Measurements from ENCODE around the gene APEH.
"Not testable (repeated sequence)": the region's sequence is repeated elsewhere in the genome, so short reads cannot be mapped to it uniquely, and the experiment has no call there.

APEH gene

GRCh38 chr3:49670940-49671290 is 3.2 kb upstream of the APEH start:
- DNase-seq = no peak

DNA sequence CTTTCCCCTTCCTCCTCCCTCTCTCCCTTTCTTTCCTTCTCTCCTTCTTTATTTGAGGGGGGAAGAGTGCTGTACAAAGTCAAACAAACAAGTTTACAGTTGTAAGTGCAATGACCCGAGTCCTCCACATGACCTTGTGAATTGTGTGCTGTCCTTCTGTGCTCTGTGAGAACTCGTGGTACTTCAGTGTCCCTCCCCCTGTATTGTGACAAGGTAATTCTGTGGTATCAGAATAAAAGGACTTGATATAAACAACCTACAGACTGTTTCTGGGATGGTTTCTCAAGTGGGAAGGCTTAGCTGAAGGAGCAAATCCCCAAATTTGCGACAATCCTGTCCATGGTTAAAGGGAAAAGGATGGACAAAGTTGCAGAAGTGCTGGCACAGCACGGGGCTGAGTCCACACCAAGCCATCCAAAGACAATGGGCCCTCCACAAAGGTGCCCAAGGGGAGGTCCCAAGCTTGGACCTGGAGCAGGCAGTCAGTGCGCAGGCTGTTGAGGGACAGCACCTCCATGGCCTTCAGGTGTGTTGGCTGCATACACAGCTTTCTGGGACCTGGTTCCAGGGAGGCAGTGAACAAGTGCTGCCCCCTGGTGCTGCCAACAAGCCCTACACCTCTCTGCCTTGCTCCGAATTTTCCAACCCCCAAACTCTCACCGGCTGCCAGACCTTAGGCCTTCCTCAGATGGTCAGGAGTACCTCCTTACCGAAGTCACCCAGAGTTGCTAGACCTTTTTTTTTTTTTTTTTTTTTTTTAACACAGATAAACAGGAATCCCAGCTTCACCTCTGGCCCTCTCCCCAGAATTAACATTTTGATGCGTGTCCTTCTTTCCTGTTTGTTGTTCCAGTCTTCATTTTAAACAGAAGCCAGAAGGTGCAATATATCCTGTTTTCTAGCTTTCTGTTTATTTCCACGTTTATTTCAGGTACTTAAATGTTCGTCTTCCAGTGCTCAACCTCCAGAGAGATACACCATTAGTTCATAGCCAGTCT is 2.6 kb upstream of the APEH start:
- no peak for DNase-seq

DNA sequence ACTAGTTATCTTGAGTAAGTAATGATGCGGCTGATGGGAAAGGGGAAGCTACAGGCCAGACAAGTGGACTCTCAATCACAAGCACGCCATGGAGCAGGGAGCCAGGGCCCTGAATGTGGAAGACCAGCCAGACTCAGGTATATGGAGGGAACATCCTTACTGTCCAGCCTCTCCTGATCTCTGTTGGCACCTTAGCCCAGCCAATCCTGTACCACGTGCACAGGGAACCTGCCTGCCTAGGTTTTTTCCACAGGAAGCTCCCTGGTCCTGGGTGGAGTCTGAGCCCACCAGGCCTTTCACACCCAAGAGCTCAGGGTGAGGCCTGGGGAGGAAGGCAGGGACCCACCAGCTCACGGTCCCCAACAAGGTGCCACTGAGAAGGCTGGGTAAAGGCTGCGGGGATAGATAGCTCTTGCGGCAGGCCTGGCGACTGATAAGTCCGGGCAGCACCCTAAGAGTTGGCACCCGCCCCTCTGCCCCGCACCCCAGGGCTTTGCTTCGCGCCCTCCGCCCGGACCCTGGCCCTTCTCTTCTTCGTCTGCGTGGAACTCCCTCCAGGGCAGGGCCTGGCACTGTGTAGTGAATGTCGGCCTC is 933 bp upstream of the APEH start:
- DNase-seq = no peak

DNA sequence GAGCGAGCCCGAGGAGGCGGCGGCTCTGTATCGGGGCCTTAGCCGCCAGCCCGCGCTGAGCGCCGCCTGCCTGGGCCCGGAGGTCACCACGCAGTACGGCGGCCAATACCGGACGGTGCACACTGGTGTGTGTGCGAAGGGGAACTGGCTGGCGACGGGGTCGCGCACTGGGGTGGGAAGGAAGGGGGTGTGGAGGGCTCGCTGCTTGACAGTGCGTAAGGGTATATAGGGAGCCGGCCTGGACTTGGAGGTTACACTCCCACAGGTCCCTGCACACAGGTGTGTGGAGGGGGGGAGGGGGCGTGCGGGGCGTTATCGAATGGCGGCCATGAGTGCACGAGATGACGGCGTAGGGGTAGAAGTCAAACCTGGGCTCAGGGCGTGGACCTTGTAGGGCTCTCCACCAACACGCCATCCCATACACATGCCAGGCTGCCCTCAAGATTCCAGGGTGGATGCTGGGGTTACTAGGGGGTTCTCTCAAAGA is 389 bp downstream of the APEH start:
- DNase-seq = no peak

DNA sequence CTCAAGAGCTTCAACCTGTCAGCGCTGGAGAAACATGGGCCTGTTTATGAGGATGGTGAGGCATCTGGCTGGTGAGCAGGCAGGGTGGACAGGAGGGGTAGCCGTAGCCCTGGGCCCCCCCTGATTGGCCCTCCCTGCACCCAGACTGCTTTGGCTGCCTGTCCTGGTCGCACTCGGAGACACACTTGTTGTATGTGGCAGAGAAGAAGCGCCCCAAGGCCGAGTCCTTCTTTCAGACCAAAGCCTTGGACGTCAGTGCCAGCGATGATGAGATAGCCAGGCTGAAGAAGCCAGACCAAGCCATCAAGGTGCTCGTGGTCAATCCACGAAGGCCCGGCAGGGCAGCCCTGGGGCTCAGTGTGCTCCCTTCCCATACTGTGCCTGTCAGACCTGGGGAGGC is 1.8 kb downstream of the APEH start:
- DNase-seq = no peak

GRCh38 chr3:49680493-49681231 is 6.5 kb downstream of the APEH start:
- no peak for DNase-seq

- DNase-seq = no peak
Observed at GRCh38 chr3:49681232-49681522, 7.0 kb downstream of the APEH start.

DNA sequence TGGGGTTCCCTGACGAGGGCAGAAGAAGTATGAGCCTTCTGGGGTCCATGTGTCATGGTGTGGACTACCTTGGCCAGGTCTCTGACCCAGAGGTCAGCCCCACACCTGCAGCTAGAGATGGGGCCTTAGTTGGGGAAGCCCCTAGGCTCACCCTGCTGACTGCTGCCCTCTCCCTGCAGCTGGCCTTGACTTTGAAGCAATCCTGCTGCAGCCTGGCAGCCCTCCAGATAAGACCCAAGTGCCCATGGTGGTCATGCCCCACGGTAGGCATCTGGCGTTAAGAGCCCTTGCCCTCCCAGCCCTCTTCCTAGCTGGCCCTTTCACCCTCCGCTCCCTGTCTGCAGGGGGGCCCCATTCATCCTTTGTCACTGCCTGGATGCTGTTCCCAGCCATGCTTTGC is 7.4 kb downstream of the APEH start:
- DNase-seq = no peak

DNA sequence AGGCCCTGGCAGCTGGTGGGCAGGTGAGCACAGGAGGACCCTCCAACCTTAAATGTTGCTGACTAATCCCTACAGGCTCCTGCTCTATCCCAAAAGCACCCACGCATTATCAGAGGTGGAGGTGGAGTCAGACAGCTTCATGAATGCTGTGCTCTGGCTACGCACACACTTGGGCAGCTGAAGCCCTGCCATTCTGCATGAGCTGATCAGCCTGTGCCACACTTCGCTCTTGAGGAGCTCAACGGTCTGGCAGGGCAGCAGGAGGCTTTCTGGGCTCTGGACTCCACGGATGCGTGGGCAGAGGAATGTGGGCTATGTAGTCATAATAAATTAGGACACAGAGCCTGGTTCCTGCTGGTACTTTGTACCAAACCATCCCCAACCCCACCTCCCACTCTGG is 9.0 kb downstream of the APEH start:
- DNase-seq = no peak

- DNase-seq = not testable (repeated sequence)
Observed at GRCh38 chr3:49684453-49684852, 10.3 kb downstream of the APEH start.

- not testable (repeated sequence) for DNase-seq
Observed at GRCh38 chr3:49685103-49685502, 11.0 kb downstream of the APEH start.

DNA sequence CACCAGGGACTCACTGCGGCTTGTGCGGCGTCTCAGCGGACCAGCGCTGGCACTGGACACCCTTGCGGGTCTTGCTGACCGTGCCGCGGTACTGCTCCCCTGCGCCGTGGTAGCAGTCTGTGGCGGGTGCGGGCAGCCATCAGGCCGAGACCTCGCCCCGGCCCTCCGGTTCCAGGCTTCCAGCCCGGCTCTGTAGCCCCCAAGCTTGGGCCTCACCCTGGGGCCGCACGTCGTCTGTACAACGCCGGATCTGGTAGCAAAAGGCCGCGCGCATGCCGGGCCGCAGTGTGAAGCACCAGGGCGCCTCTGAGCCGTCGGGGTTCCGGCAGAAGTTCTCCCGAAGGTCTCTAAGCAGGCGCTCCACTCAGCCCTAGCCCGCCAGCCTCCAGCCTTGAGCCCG is 11.7 kb downstream of the APEH start:
- DNase-seq = not testable (repeated sequence)

GRCh38 chr3:49686346-49686745 is 12.2 kb downstream of the APEH start:
- not testable (repeated sequence) for DNase-seq

GRCh38 chr3:49686769-49687423 is 12.7 kb downstream of the APEH start:
- DNase-seq = not testable (repeated sequence)

DNA sequence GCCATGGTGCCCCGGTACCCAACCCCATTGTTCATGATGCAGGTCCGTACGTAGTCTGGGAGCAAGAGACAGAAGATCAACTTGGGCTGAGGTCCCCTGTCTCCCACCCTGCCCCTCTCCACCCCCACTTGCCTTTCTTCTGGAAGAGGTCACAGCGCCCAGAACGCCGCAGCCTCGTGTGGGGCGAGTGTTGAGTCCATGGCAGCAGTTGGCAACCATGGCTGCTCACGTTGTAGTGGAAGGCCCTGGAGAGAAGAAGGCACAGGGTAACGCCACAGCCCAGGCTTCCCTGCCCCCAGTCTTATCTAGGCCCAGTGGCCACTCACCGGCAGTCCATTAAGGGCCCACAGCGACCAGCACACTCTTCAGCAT is 13.3 kb downstream of the APEH start:
- not testable (repeated sequence) for DNase-seq

DNA sequence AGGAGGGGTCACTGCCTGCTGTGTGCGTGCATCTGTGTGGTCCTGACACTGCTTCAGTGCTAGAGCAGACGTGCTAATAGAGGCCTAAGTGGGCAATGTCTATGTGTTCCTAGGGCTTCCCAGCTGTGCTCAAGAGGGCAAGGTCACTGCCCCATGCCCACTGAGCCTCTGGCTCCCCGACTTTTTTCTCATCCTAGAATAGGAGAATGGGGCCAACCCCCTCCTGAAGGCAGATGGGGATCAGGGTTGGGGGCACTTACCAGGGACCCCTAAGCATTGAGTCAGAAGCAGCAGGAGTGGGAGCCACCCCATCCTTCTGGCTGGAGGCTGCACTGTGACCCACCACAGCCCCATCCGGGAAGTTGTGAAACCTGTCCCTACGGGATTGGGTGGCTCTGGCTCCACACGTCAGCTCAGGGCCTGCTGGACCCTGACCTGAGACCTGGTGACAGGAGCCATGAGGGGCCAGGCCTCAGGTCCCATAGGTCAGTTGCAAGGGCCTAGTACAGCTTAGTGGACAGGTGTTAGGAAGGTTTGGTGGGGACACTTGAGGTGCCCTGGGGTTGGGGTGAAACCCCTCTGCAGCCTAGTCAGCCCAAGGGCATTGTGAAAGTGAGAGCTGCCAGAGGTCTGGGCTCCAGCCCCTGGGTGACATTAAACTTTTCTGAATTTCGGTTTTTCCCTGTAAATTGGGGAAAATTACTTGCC is 14.3 kb downstream of the APEH start:
- not testable (repeated sequence) for DNase-seq

DNA sequence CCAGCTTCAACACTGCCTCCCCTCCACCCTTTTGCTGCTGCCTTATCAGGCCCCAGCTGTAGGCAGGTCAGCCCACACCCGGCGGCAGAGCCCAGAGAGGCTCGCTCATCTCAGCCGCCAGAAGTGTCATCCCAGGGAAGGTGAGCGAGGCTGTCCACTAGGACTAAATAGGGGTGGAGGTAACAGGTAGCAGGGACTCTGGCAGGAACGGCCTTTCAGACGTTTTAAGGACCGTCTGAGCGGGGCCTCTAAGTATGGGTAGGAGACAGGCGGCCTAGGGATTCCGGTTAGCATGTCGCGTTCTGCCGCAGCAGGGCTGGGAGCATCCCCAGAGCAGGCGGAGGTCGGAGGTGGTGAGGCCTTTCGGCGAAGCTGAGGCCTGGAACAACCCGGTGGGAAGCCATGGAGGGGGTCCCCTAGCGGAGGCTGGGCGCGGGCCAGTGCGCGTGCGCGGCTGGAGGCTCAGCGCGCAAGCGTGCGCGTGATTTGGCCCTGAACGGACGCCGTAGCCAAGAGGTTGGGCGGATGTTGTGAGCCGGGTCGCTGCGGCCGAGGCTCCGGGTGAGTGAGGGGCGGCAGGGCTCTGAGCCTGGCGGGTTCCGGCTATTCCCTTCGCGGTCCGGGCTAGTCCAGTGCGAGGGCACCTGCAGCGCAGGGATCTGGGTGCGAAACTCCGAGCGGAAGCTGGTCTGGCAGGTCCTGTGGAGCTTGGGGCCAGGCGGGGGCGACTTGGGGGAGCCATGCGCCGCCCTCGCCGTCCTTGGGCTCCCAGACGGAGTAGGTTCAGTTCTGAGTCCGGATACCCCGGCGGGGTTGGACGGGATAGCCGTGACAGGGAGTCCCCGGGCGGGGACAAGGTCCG is 15.1 kb downstream of the APEH start, which contains the start of the genes MST1 and RNF123:
Gene MST1 (minus strand): TSS at position 429 of the 862 bp plus-strand sequence. CDS start 783 bp downstream, outside the sequence.
Gene RNF123 (plus strand): TSS at position 512 of the 862 bp plus-strand sequence. CDS start 1,609 bp downstream, outside the sequence.
- no peak for DNase-seq

DNA sequence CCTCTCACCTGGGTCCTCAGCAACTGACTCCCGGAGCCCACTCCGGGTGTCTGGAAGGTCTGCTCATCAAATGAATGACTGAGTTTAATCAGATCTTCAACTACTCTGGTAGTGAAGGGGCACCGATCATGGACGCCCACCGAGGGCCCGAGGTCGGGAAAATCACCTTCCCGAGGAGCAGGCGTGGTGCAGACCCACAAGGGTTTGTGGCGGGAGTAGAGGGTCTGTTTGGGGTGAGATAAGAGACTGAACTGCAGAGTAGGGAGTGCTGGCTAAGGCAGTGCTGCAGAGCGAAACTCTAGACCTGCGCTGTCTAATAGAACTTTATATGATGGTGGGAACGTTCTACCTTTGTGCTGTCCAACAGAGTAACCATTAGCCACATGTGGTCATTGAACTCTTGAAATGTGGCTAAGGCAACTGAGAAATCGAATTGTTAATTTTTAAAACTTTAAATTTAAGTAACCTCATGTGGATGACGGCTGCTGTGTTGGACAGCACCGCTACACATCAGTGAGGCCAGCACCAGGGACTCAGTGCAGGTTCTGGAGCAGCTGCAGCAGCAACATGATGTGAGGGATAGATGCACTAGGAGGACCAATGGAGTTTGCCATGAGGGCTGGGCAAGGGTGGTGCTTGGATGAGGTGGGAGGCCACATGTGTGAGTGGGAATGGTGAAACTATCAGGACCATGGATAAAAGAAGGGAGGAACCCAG is 15.9 kb downstream of the APEH start:
- not testable (repeated sequence) for DNase-seq

DNA sequence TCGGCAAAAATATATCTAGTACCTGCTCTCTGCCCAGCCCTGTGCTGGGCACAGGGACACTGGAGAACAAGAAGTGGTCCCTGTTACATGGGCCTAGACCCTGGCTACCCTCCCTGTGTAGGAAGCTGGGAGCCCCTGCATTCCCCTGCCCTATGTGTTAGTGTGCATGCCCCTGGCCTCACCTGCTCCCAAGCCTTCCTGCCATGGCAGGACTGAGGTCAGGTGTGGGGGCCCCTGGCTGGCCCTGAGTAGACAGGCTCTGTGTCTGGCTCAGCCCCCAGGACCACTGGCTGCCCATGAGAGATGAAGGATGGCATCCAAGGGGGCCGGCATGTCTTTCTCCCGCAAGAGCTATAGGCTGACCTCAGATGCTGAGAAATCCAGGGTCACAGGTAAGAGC is 16.7 kb downstream of the APEH start:
- DNase-seq = not testable (repeated sequence)

DNA sequence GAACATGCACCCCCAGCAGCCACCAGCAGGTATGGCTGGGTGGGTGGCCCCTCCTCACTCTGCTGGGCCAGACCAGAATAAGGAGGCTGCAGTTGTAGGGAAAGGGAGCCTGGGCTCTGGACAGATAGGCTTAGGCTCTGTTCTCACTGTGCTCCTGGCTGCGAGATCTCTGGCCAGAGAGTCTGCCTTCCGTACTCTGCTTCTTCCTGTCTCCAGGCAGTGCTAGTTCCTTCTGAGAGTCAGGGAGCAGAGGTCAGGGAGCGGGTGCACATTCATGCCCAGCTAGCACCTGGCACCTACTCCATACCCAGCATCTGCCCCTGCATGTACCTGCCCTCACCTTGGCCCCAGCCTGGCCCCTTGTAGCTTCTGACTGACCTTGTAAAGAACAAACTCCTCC is 17.3 kb downstream of the APEH start:
- not testable (repeated sequence) for DNase-seq
